ENCODE measurements around the gene ELMO1.

The ELMO1 gene

GRCh38 chr7:36966039-36966438, 482.6 kb downstream of the ELMO1 start:
- Histone ChIP-seq H3K27ac (no peak overlapping the region), H3K36me3 (ENCODE audit: control insufficient read depth, insufficient read depth, low read length) (no peaks in the 10 kb centered on the region)
- TF ChIP-seq CTCF (IDR thresholded peaks at IDR 0.05) = no peak

DNA sequence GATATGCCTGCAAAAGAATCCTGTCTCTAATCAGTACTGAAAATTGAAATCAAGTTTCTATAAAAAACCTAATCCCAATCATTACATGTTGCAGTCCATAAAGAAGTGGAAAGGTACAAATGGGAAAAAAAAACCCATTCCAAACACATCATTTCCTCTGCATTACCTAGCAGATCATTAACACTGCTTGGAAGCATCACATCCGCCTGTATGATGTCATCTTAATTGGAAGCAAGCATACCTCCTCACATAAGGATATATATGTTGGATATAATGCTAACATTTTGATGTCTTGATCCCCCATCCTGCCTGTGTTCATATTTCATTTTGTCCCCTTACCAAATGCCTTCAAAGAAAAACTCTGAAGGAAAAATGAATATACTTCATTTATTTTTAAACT, 483.0 kb downstream of the ELMO1 start:
- no peaks in the 10 kb centered on the region for H3K9me3 ChIP-seq (ENCODE audit: control insufficient read depth, low read length)
- peaks cover 6% of the 10 kb centered on the region for H3K4me1 ChIP-seq
- no peaks in the 10 kb centered on the region for H3K36me3 ChIP-seq (ENCODE audit: control insufficient read depth, insufficient read depth, low read length)
- no peak overlapping the region for H3K4me3 ChIP-seq (ENCODE audit: low read depth, low read length)
- no peak overlapping the region for H3K4me2 ChIP-seq (ENCODE audit: low read length)
- H3K79me2 ChIP-seq = no peaks in the 10 kb centered on the region
- no peak for TF ChIP-seq CTCF (IDR thresholded peaks at IDR 0.05)
- no peak overlapping the region for H3K9ac ChIP-seq
- no peak overlapping the region for H2AFZ ChIP-seq
- H3K27ac ChIP-seq = no peak overlapping the region
- H3K27me3 ChIP-seq (ENCODE audit: control insufficient read depth, insufficient read depth, low read length) = no peaks in the 10 kb centered on the region

More at GRCh38 chr7:36966039-36966438, 482.6 kb downstream of the ELMO1 start:
- H2AFZ ChIP-seq = no peak overlapping the region
- H3K9me3 ChIP-seq (ENCODE audit: control insufficient read depth, low read length) = no peaks in the 10 kb centered on the region
- no peak overlapping the region for H3K4me2 ChIP-seq (ENCODE audit: low read length)
- no peaks in the 10 kb centered on the region for H3K79me2 ChIP-seq
- no peak overlapping the region for H3K9ac ChIP-seq
- peaks cover 5% of the 10 kb centered on the region for H3K4me1 ChIP-seq
- no peak overlapping the region for H3K4me3 ChIP-seq (ENCODE audit: low read depth, low read length)
- no peaks in the 10 kb centered on the region for H3K27me3 ChIP-seq (ENCODE audit: control insufficient read depth, insufficient read depth, low read length)

GRCh38 chr7:36964297-36964696, 484.4 kb downstream of the ELMO1 start:
- no peak overlapping the region for H2AFZ ChIP-seq

GRCh38 chr7:36962367-36962766, 486.3 kb downstream of the ELMO1 start:
- Histone ChIP-seq H3K27ac (no peak overlapping the region), H3K4me1 (peaks cover 10% of the 10 kb centered on the region), H3K27me3 (ENCODE audit: control insufficient read depth, insufficient read depth, low read length) (no peaks in the 10 kb centered on the region), H2AFZ (no peak overlapping the region), H3K9ac (no peak overlapping the region), H3K36me3 (ENCODE audit: control insufficient read depth, insufficient read depth, low read length) (no peaks in the 10 kb centered on the region), H3K79me2 (no peaks in the 10 kb centered on the region), H3K9me3 (ENCODE audit: control insufficient read depth, low read length) (no peaks in the 10 kb centered on the region), H3K4me3 (ENCODE audit: low read depth, low read length) (no peak overlapping the region), H3K4me2 (ENCODE audit: low read length) (no peak overlapping the region)
- no peak for TF ChIP-seq CTCF (IDR thresholded peaks at IDR 0.05)

More at GRCh38 chr7:36964297-36964696, 484.4 kb downstream of the ELMO1 start:
- Histone ChIP-seq H3K4me3 (ENCODE audit: low read depth, low read length) (no peak overlapping the region), H3K4me1 (peaks cover 6% of the 10 kb centered on the region), H3K36me3 (ENCODE audit: control insufficient read depth, insufficient read depth, low read length) (no peaks in the 10 kb centered on the region), H3K9me3 (ENCODE audit: control insufficient read depth, low read length) (no peaks in the 10 kb centered on the region), H3K9ac (no peak overlapping the region), H3K27me3 (ENCODE audit: control insufficient read depth, insufficient read depth, low read length) (no peaks in the 10 kb centered on the region), H3K27ac (no peak overlapping the region), H3K4me2 (ENCODE audit: low read length) (no peak overlapping the region), H3K79me2 (no peaks in the 10 kb centered on the region)
- no peak for TF ChIP-seq CTCF (IDR thresholded peaks at IDR 0.05)

DNA sequence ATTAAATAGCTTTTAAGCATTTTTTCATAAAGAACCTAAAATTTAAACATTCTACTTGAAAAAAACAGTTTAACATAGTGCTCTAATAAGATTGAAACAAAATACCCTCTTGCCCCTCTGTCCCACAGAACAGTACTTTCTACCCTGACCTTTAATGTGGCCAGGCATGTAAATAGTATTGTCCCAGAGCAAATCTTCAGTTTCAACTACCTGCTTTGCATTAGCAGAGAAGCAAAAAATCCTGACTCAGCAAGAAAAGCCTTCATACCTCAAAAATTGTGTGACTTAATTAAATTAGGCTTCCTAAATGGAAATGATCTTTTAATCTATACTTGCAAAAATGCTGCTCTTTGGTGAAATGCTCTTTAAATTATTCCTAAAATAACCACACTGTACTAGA, 487.0 kb downstream of the ELMO1 start:
- no peak overlapping the region for H3K9ac ChIP-seq
- H3K4me3 ChIP-seq (ENCODE audit: low read depth, low read length) = no peak overlapping the region
- H3K9me3 ChIP-seq (ENCODE audit: control insufficient read depth, low read length) = no peaks in the 10 kb centered on the region
- H3K79me2 ChIP-seq = no peaks in the 10 kb centered on the region
- TF ChIP-seq CTCF (IDR thresholded peaks at IDR 0.05) = no peak
- no peak overlapping the region for H3K27ac ChIP-seq
- peaks cover 10% of the 10 kb centered on the region for H3K4me1 ChIP-seq
- no peaks in the 10 kb centered on the region for H3K27me3 ChIP-seq (ENCODE audit: control insufficient read depth, insufficient read depth, low read length)
- H3K4me2 ChIP-seq (ENCODE audit: low read length) = no peak overlapping the region
- H3K36me3 ChIP-seq (ENCODE audit: control insufficient read depth, insufficient read depth, low read length) = no peaks in the 10 kb centered on the region
- H2AFZ ChIP-seq = no peak overlapping the region
